IMR-90 (cell line): ENCODE results near the gene GRM8. TPM values are rescaled to one million over a fixed set of nuclear protein-coding genes. Genes with fewer than 3 reads are reported as not detected.

Experiments used
- ATAC-seq: fragments of 200-7000 bp; cut with Tn5 transposase; 2 replicates; pipeline ENCODE4 v1.9.1; 2020; ENCODE audit warnings: low read depth, mild to moderate bottlenecking, moderate library complexity
- BruUV-seq: library from RNA; stranded (reverse); fragments of 400-500 nt; replicated peaks from 2 replicates; lab custom pipeline; 2021; lab: Mats Ljungman, UMichigan
- CTCF ChIA-PET: fragments of 300-600 bp; formaldehyde crosslinking; extraction: SDS; loops from one replicate; lab custom pipeline; 2021; ENCODE audit warnings: antibody characterized with exemption; lab: Yijun Ruan, JAX
- POLR2A ChIA-PET: fragments of 300-600 bp; sonication (Branson Sonifier 250); formaldehyde crosslinking; loops from one replicate; lab custom pipeline; 2022; ENCODE audit warnings: antibody characterized with exemption; ENCODE audit not compliant: unreplicated experiment; lab: Charles Lee
- DNase-seq: peaks from one replicate; pipeline ENCODE4 v3.0.0; 2013
- H2AFZ ChIP-seq: replicated peaks from 2 replicates; pipeline ENCODE3; 2013; ENCODE audit warnings: low read length, mild to moderate bottlenecking; ENCODE audit not compliant: poor library complexity
- H2AK5ac ChIP-seq: 2 replicates; pipeline ENCODE4 v1.6.1; 2013; ENCODE audit warnings: low read depth, low read length, inconsistent platforms
- H2AK9ac ChIP-seq: replicated peaks from 2 replicates; pipeline ENCODE3; 2013; ENCODE audit warnings: mild to moderate bottlenecking, low read depth, low read length, moderate library complexity; ENCODE audit not compliant: poor library complexity
- H2BK120ac ChIP-seq: 2 replicates; pipeline ENCODE4 v1.6.1; 2013; ENCODE audit warnings: low read depth, low read length, inconsistent platforms
- H2BK15ac ChIP-seq: 3 replicates; pipeline ENCODE4 v1.6.1; 2013; ENCODE audit warnings: low read depth, low read length, inconsistent platforms
- H2BK20ac ChIP-seq: 2 replicates; pipeline ENCODE4 v1.6.1; 2013; ENCODE audit warnings: low read depth, mild to moderate bottlenecking, inconsistent platforms, low read length, moderate library complexity
- H2BK5ac ChIP-seq: 2 replicates; pipeline ENCODE4 v1.6.1; 2013; ENCODE audit warnings: mild to moderate bottlenecking, low read depth, low read length, inconsistent platforms; ENCODE audit not compliant: poor library complexity, severe bottlenecking
- H3K14ac ChIP-seq: replicated peaks from 2 replicates; pipeline ENCODE4 v1.6.1; 2013; ENCODE audit warnings: low read depth, low read length, inconsistent platforms
- H3K18ac ChIP-seq: 2 replicates; pipeline ENCODE4 v1.6.1; 2013; ENCODE audit warnings: low read depth, low read length, control low read depth
- H3K23ac ChIP-seq: 2 replicates; pipeline ENCODE4 v1.6.1; 2013; ENCODE audit warnings: low read depth, low read length, inconsistent platforms
- H3K27ac ChIP-seq: 2 replicates; pipeline ENCODE4 v1.5.1; 2013; ENCODE audit warnings: mild to moderate bottlenecking, control low read depth, low read length; ENCODE audit not compliant: insufficient read depth
- H3K27me3 ChIP-seq: 2 replicates; pipeline ENCODE4 v1.6.1; 2013; ENCODE audit warnings: low read length; ENCODE audit not compliant: control insufficient read depth, insufficient read depth
- H3K36me3 ChIP-seq: 2 replicates; pipeline ENCODE4 v1.6.1; 2013; ENCODE audit warnings: low read length, mixed read lengths; ENCODE audit not compliant: control insufficient read depth, insufficient read depth
- H3K4ac ChIP-seq: 2 replicates; pipeline ENCODE4 v1.6.1; 2013; ENCODE audit warnings: low read depth, low read length, inconsistent platforms
- H3K4me1 ChIP-seq: 2 replicates; pipeline ENCODE4 v1.6.1; 2013; ENCODE audit warnings: low read length, mixed read lengths; ENCODE audit not compliant: control insufficient read depth, insufficient read depth
- H3K4me2 ChIP-seq: 2 replicates; pipeline ENCODE4 v1.6.1; 2013; ENCODE audit warnings: low read depth, mild to moderate bottlenecking, control low read depth, low read length, moderate library complexity
- H3K4me3 ChIP-seq: 2 replicates; pipeline ENCODE4 v1.5.1; 2013; ENCODE audit warnings: low read depth, mild to moderate bottlenecking, control low read depth, low read length, moderate library complexity; ENCODE audit not compliant: insufficient read depth
- H3K56ac ChIP-seq: 2 replicates; pipeline ENCODE4 v1.6.1; 2013; ENCODE audit warnings: low read length, inconsistent platforms; ENCODE audit not compliant: insufficient read depth; ENCODE audit errors: extremely low read depth
- H3K79me1 ChIP-seq, 2 experiments: 2 replicates each; pipeline ENCODE4 v1.6.1; 2013; ENCODE audit warnings: low read length in 2 of 2, inconsistent platforms in 1 of 2, low read depth in 1 of 2
- H3K9ac ChIP-seq: 2 replicates; pipeline ENCODE4 v1.6.1; 2013; ENCODE audit warnings: low read depth, low read length, control low read depth
- H3K9me1 ChIP-seq: 2 replicates; pipeline ENCODE4 v1.6.1; 2013; ENCODE audit warnings: low read length, inconsistent platforms; ENCODE audit not compliant: insufficient read depth
- H3K9me3 ChIP-seq: 2 replicates; pipeline ENCODE4 v1.6.1; 2013; ENCODE audit warnings: low read length; ENCODE audit not compliant: control insufficient read depth, insufficient read depth
- H4K20me1 ChIP-seq: 2 replicates; pipeline ENCODE4 v1.6.1; 2013; ENCODE audit warnings: low read length, inconsistent platforms; ENCODE audit not compliant: insufficient read depth
- H4K5ac ChIP-seq: 2 replicates; pipeline ENCODE4 v1.6.1; 2013; ENCODE audit warnings: mild to moderate bottlenecking, low read depth, low read length, control low read depth
- H4K8ac ChIP-seq, 2 experiments: 2 replicates each; pipeline ENCODE4 v1.6.1; 2013; ENCODE audit warnings: low read depth in 2 of 2, low read length in 2 of 2, control low read depth in 1 of 2, inconsistent platforms in 1 of 2
- H4K91ac ChIP-seq: 2 replicates; pipeline ENCODE4 v1.6.1; 2013; ENCODE audit warnings: low read depth, low read length, inconsistent platforms; ENCODE audit not compliant: insufficient read depth
- MAFK ChIP-seq: IDR thresholded peaks from 2 replicates; pipeline ENCODE4 v1.6.1; 2012; ENCODE audit warnings: low read depth, low read length, improper control_type of control experiment
- MAZ ChIP-seq: IDR thresholded peaks from 2 replicates; pipeline ENCODE4 v1.6.1; 2012; ENCODE audit warnings: low read depth, mild to moderate bottlenecking, low read length, improper control_type of control experiment, moderate library complexity, borderline replicate concordance
- POLR2A ChIP-seq: IDR thresholded peaks from 2 replicates; pipeline ENCODE4 v1.6.1; 2012; ENCODE audit warnings: mild to moderate bottlenecking, low read depth, low read length
- WGBS, 2 experiments: methylation state at CpG; one replicate each; pipeline versions ENCODE4 v1.1.5 to v1.1.7; 2013; ENCODE audit warnings: missing lambda C conversion rate in 2 of 2; ENCODE audit not compliant: insufficient read length in 1 of 2; ENCODE audit errors: extremely low coverage in 2 of 2; 5-methylcytosine and 5-hydroxymethylcytosine counted together
- dilution Hi-C: fragments of 300-500 bp; cut with HindIII; formaldehyde crosslinking; loops from one replicate; pipeline ENCODE4 v1.14.3; 2018; ENCODE audit warnings: low sequenced_read_pairs; ENCODE audit not compliant: unreplicated experiment
- in situ Hi-C: fragments of 300-500 bp; cut with MboI; formaldehyde crosslinking; loops from 3 replicates; pipeline ENCODE4 v1.14.3; 2019; ENCODE audit warnings: low sequenced_read_pairs, inconsistent platforms, mixed read lengths
- intact Hi-C: fragments of 100-400 bp; cut with micrococcal nuclease; formaldehyde crosslinking; loops from 2 replicates; pipeline ENCODE4 v1.10.0; 2022
- polyA plus RNA-seq, 3 experiments: library from polyadenylated mRNA; depleted of rRNA; stranded (reverse); fragments of >200 nt; gene quantifications; 2 replicates each; pipeline ENCODE4 v1.2.3, GENCODE V29; 2012; ENCODE audit warnings: low replicate concordance in 1 of 3
- total RNA-seq: library from RNA; depleted of rRNA; stranded (reverse); fragments of >200 nt; gene quantifications from 2 replicates; pipeline ENCODE4 v1.2.3, GENCODE V29; 2012

The GRM8 gene
- total and polyA plus RNA-seq, 2 of the 4 experiments (the other 2 are of a cell fraction), result not detected

GRCh38 chr7:127093340-127093739, 159.4 kb downstream of the GRM8 start:
- no peak overlapping the region for H4K5ac ChIP-seq
- H2AK5ac ChIP-seq, result no peak overlapping the region
- no peak overlapping the region for H2BK5ac ChIP-seq
- H4K91ac ChIP-seq, result no peak overlapping the region
- H3K18ac ChIP-seq, result no peak overlapping the region
- H3K23ac ChIP-seq, result no peak overlapping the region
- H3K4me1 ChIP-seq, result no peaks in the 10 kb centered on the region
- H4K8ac ChIP-seq, result no peak overlapping the region
- H3K27ac ChIP-seq, result no peak overlapping the region
- no peaks in the 10 kb centered on the region for H4K20me1 ChIP-seq
- no peaks in the 10 kb centered on the region for H3K27me3 ChIP-seq
- H3K4ac ChIP-seq, result no peak overlapping the region
- POLR2A ChIA-PET, result no interaction called here
- WGBS, 2 experiments, result no CpG with 5 or more reads among the region's 4 CpGs
- H3K36me3 ChIP-seq, result no peaks in the 10 kb centered on the region
- intact Hi-C loops, result no loop called here
- H3K4me3 ChIP-seq, result no peak overlapping the region
- no peak for DNase-seq
- BruUV-seq, result no TSS peak
- H2BK15ac ChIP-seq, result no peak overlapping the region
- no peak overlapping the region for H2BK120ac ChIP-seq
- no peaks in the 10 kb centered on the region for H3K79me1 ChIP-seq
- CTCF ChIA-PET, result no interaction called here
- H3K14ac ChIP-seq, result no peak overlapping the region
- H2AK9ac ChIP-seq, result no peak overlapping the region
- H3K9me3 ChIP-seq, result peaks cover 22% of the 10 kb centered on the region
- in situ Hi-C loops, result no loop called here
- H3K4me2 ChIP-seq, result no peak overlapping the region
- no peak overlapping the region for H2AFZ ChIP-seq
- ATAC-seq, result no peak
- dilution Hi-C loops, result no loop called here
- no peak overlapping the region for H2BK20ac ChIP-seq
- no peak overlapping the region for H3K56ac ChIP-seq
- H3K9me1 ChIP-seq, result no peaks in the 10 kb centered on the region
- TF ChIP-seq MAZ (no peak), POLR2A (no peak), MAFK (no peak)
- H3K9ac ChIP-seq, result no peak overlapping the region
